Right atrium auricular region (tissue), 2 donors: ENCODE measurements around the gene RASSF8. TPM values are rescaled to one million over a fixed set of nuclear protein-coding genes. Genes with fewer than 3 reads are reported as not detected.

Experiments used
- DNase-seq: peaks from one replicate; pipeline ENCODE4 v3.0.0-alpha.2; 2019; ENCODE audit warnings: low spot score
- H3K27ac ChIP-seq, 2 donors: fragments of 200-600 bp; sonication (generic); 1 replicate in 1 of 2; 2 replicates in 1 of 2; pipeline ENCODE4 v1.5.1; 2016 to 2019
- H3K27me3 ChIP-seq, 2 donors: fragments of 200-600 bp; sonication (generic); one replicate each; pipeline versions ENCODE4 v1.5.1 to v1.6.0; 2017 to 2019
- H3K36me3 ChIP-seq: fragments of 200-600 bp; sonication (generic); one replicate; pipeline ENCODE4 v1.5.1; 2016
- H3K4me1 ChIP-seq, 2 donors: fragments of 200-600 bp; sonication (generic); one replicate each; pipeline versions ENCODE4 v1.5.1 to v1.6.0; 2017 to 2019
- H3K4me3 ChIP-seq, 2 donors: fragments of 200-600 bp; sonication (generic); 1 replicate in 1 of 2; 2 replicates in 1 of 2; pipeline ENCODE4 v1.5.1; 2017 to 2019; ENCODE audit warnings: mild to moderate bottlenecking in 1 of 2, moderate library complexity in 1 of 2
- H3K9me3 ChIP-seq, 2 donors: fragments of 200-600 bp; sonication (generic); one replicate each; pipeline ENCODE4 v1.5.1; 2019
- total RNA-seq, 2 donors: library from RNA; depleted of rRNA; stranded (reverse); fragments of >200 nt; gene quantifications; one replicate each; pipeline ENCODE4 v1.1.0, GENCODE V29; 2016
- TF ChIP-seq, protein P1 (sequence below), 2 donors: fragments of 200-600 bp; sonication (generic); IDR thresholded peaks; one replicate each; pipeline ENCODE4 v1.5.1; 2019; ENCODE audit warnings: antibody characterized with exemption in 2 of 2

Gene RASSF8
- total RNA-seq, 2 donors from 2014 or later, result 44.4 to 67.4 TPM

DNA sequence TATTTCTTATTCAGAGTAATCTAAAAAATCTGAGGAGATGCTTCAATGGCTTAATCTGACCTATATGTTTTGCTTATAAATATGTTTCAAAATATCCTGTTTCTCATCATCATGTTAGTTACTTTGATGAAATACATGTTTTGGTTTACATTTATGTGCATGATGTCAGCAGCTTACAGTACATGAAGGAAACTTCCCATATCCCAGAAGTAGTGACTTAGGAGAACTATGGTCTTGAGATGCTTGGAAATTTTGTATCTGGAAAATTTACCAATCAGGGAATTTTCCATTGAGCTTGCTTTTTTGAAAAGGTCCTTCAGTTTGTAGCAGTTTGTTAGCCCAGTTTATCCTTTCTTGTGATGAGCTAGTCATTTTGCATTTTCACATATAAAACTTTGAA is 73.3 kb downstream of the RASSF8 start:
- no peak for DNase-seq
- TF ChIP-seq, protein P1, sequence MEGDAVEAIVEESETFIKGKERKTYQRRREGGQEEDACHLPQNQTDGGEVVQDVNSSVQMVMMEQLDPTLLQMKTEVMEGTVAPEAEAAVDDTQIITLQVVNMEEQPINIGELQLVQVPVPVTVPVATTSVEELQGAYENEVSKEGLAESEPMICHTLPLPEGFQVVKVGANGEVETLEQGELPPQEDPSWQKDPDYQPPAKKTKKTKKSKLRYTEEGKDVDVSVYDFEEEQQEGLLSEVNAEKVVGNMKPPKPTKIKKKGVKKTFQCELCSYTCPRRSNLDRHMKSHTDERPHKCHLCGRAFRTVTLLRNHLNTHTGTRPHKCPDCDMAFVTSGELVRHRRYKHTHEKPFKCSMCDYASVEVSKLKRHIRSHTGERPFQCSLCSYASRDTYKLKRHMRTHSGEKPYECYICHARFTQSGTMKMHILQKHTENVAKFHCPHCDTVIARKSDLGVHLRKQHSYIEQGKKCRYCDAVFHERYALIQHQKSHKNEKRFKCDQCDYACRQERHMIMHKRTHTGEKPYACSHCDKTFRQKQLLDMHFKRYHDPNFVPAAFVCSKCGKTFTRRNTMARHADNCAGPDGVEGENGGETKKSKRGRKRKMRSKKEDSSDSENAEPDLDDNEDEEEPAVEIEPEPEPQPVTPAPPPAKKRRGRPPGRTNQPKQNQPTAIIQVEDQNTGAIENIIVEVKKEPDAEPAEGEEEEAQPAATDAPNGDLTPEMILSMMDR (IDR thresholded peaks at IDR 0.05), result no peak
- no peaks in the 10 kb centered on the region for H3K9me3 ChIP-seq
- no peak overlapping the region for H3K27ac ChIP-seq
- H3K27me3 ChIP-seq, result no peaks in the 10 kb centered on the region
- no peaks in the 10 kb centered on the region for H3K36me3 ChIP-seq
- H3K4me1 ChIP-seq, result peaks cover 0 to 33% of the 10 kb centered on the region in 2 donors
- no peak overlapping the region for H3K4me3 ChIP-seq

GRCh38 chr12:26032290-26032689 is 73.8 kb downstream of the RASSF8 start:
- Histone ChIP-seq H3K27me3 (no peaks in the 10 kb centered on the region), H3K27ac (no peak overlapping the region), H3K4me3 (no peak overlapping the region), H3K4me1 (peaks cover 0 to 38% of the 10 kb centered on the region in 2 donors), H3K36me3 (no peaks in the 10 kb centered on the region), H3K9me3 (no peaks in the 10 kb centered on the region)
- no peak for DNase-seq
- TF ChIP-seq, protein P1 (IDR thresholded peaks at IDR 0.05), result no peak

GRCh38 chr12:26032719-26033241 is 74.3 kb downstream of the RASSF8 start:
- Histone ChIP-seq H3K4me1 (peaks cover 0 to 43% of the 10 kb centered on the region in 2 donors), H3K27me3 (no peaks in the 10 kb centered on the region), H3K9me3 (no peaks in the 10 kb centered on the region), H3K36me3 (no peaks in the 10 kb centered on the region), H3K27ac (no peak overlapping the region), H3K4me3 (no peak overlapping the region)
- TF ChIP-seq, protein P1 (IDR thresholded peaks at IDR 0.05), result no peak
- DNase-seq, result no peak

- no peaks in the 10 kb centered on the region for H3K27me3 ChIP-seq
- H3K4me1 ChIP-seq, result peaks cover 0 to 41% of the 10 kb centered on the region in 2 donors
- no peaks in the 10 kb centered on the region for H3K36me3 ChIP-seq
- no peak for DNase-seq
- no peak overlapping the region for H3K4me3 ChIP-seq
- TF ChIP-seq, protein P1 (IDR thresholded peaks at IDR 0.05), result no peak
- H3K9me3 ChIP-seq, result no peaks in the 10 kb centered on the region
- no peak overlapping the region for H3K27ac ChIP-seq
Observed at GRCh38 chr12:26034371-26035142, 76.1 kb downstream of the RASSF8 start.

- no peaks in the 10 kb centered on the region for H3K27me3 ChIP-seq
- H3K36me3 ChIP-seq, result no peaks in the 10 kb centered on the region
- no peak overlapping the region for H3K4me3 ChIP-seq
- peaks cover 0 to 31% of the 10 kb centered on the region in 2 donors for H3K4me1 ChIP-seq
- H3K9me3 ChIP-seq, result no peaks in the 10 kb centered on the region
- no peak for DNase-seq
- TF ChIP-seq, protein P1 (IDR thresholded peaks at IDR 0.05), result no peak
- H3K27ac ChIP-seq, result no peak overlapping the region
Observed at GRCh38 chr12:26036877-26037276, 78.4 kb downstream of the RASSF8 start.
